ENCODE results near the gene ZNF222.

Gene ZNF222

GRCh38 chr19:44010468-44010867 is 14.7 kb upstream of the ZNF222 start:
- Histone ChIP-seq H3K36me3 (ENCODE audit: control insufficient read depth, insufficient read depth, low read length) (peaks cover 49% of the 10 kb centered on the region), H3K27me3 (ENCODE audit: control insufficient read depth, insufficient read depth, low read length) (no peaks in the 10 kb centered on the region), H3K4me1 (ENCODE audit: control insufficient read depth, insufficient read depth, low read length) (no peaks in the 10 kb centered on the region), H3K4me3 (ENCODE audit: low read length) (no peak overlapping the region), H3K9ac (ENCODE audit: low read length) (no peak overlapping the region), H3K27ac (ENCODE audit: low read depth, low read length) (no peak overlapping the region)

- Histone ChIP-seq H3K4me1 (ENCODE audit: control insufficient read depth, insufficient read depth, low read length) (no peaks in the 10 kb centered on the region), H3K4me3 (ENCODE audit: low read length) (no peak overlapping the region), H3K9ac (ENCODE audit: low read length) (no peak overlapping the region), H3K27me3 (ENCODE audit: control insufficient read depth, insufficient read depth, low read length) (no peaks in the 10 kb centered on the region), H3K36me3 (ENCODE audit: control insufficient read depth, insufficient read depth, low read length) (no peaks in the 10 kb centered on the region), H3K27ac (ENCODE audit: low read depth, low read length) (no peak overlapping the region)
These were observed 5.7 kb upstream of the ZNF222 start for GRCh38 chr19:44019498-44019897.

- H3K4me3 ChIP-seq (ENCODE audit: low read length): no peak overlapping the region
- H3K27ac ChIP-seq (ENCODE audit: low read depth, low read length): no peak overlapping the region
- H3K36me3 ChIP-seq (ENCODE audit: control insufficient read depth, insufficient read depth, low read length): no peaks in the 10 kb centered on the region
- no peak overlapping the region for H3K9ac ChIP-seq (ENCODE audit: low read length)
- no peaks in the 10 kb centered on the region for H3K27me3 ChIP-seq (ENCODE audit: control insufficient read depth, insufficient read depth, low read length)
- no peaks in the 10 kb centered on the region for H3K4me1 ChIP-seq (ENCODE audit: control insufficient read depth, insufficient read depth, low read length)
These were observed 4.0 kb upstream of the ZNF222 start for GRCh38 chr19:44021221-44021620.

- Histone ChIP-seq H3K36me3 (ENCODE audit: control insufficient read depth, insufficient read depth, low read length) (peaks cover 13% of the 10 kb centered on the region), H3K9ac (ENCODE audit: low read length) (no peak overlapping the region), H3K27ac (ENCODE audit: low read depth, low read length) (peak overlapping the region; percentile 28), H3K4me1 (ENCODE audit: control insufficient read depth, insufficient read depth, low read length) (no peaks in the 10 kb centered on the region), H3K27me3 (ENCODE audit: control insufficient read depth, insufficient read depth, low read length) (no peaks in the 10 kb centered on the region), H3K4me3 (ENCODE audit: low read length) (peak overlapping the region; percentile 94)
These were observed 321 bp upstream of the ZNF222 start for GRCh38 chr19:44024900-44025216.

- Histone ChIP-seq H3K36me3 (ENCODE audit: control insufficient read depth, insufficient read depth, low read length) (peaks cover 18% of the 10 kb centered on the region), H3K4me3 (ENCODE audit: low read length) (no peak overlapping the region), H3K27ac (ENCODE audit: low read depth, low read length) (no peak overlapping the region), H3K9ac (ENCODE audit: low read length) (no peak overlapping the region), H3K27me3 (ENCODE audit: control insufficient read depth, insufficient read depth, low read length) (no peaks in the 10 kb centered on the region), H3K4me1 (ENCODE audit: control insufficient read depth, insufficient read depth, low read length) (no peaks in the 10 kb centered on the region)
These were observed 1.4 kb downstream of the ZNF222 start for GRCh38 chr19:44026622-44027021.

- no peak overlapping the region for H3K4me3 ChIP-seq (ENCODE audit: low read length)
These were observed 6.9 kb downstream of the ZNF222 start for GRCh38 chr19:44032001-44032610.

GRCh38 chr19:44042147-44042546 is 17.0 kb downstream of the ZNF222 start:
- Histone ChIP-seq H3K9ac (ENCODE audit: low read length) (no peak overlapping the region), H3K27me3 (ENCODE audit: control insufficient read depth, insufficient read depth, low read length) (no peaks in the 10 kb centered on the region), H3K36me3 (ENCODE audit: control insufficient read depth, insufficient read depth, low read length) (no peaks in the 10 kb centered on the region), H3K4me3 (ENCODE audit: low read length) (no peak overlapping the region), H3K4me1 (ENCODE audit: control insufficient read depth, insufficient read depth, low read length) (no peaks in the 10 kb centered on the region), H3K27ac (ENCODE audit: low read depth, low read length) (no peak overlapping the region)

More at GRCh38 chr19:44032001-44032610, 6.9 kb downstream of the ZNF222 start:
- Histone ChIP-seq H3K4me1 (ENCODE audit: control insufficient read depth, insufficient read depth, low read length) (no peaks in the 10 kb centered on the region), H3K9ac (ENCODE audit: low read length) (no peak overlapping the region), H3K27ac (ENCODE audit: low read depth, low read length) (no peak overlapping the region), H3K36me3 (ENCODE audit: control insufficient read depth, insufficient read depth, low read length) (peaks cover 27% of the 10 kb centered on the region), H3K27me3 (ENCODE audit: control insufficient read depth, insufficient read depth, low read length) (no peaks in the 10 kb centered on the region)

- peak overlapping the region; percentile 78 for H3K4me3 ChIP-seq (ENCODE audit: low read length)
- H3K9ac ChIP-seq (ENCODE audit: low read length): peak overlapping the region; percentile 19
- peaks cover 4% of the 10 kb centered on the region for H3K36me3 ChIP-seq (ENCODE audit: control insufficient read depth, insufficient read depth, low read length)
- H3K27ac ChIP-seq (ENCODE audit: low read depth, low read length): peak overlapping the region; percentile 26
- peaks cover 6% of the 10 kb centered on the region for H3K4me1 ChIP-seq (ENCODE audit: control insufficient read depth, insufficient read depth, low read length)
- no peaks in the 10 kb centered on the region for H3K27me3 ChIP-seq (ENCODE audit: control insufficient read depth, insufficient read depth, low read length)
These were observed 25.8 kb downstream of the ZNF222 start for GRCh38 chr19:44050740-44051649.

GRCh38 chr19:44051650-44052402 is 26.6 kb downstream of the ZNF222 start, which contains the start of gene ZNF223:
ZNF223 (plus strand) TSS chr19:44052036; CDS start chr19:44055177, 3,141 bp downstream.
- Histone ChIP-seq H3K36me3 (ENCODE audit: control insufficient read depth, insufficient read depth, low read length) (peaks cover 4% of the 10 kb centered on the region), H3K27ac (ENCODE audit: low read depth, low read length) (peak within 1 kb of the TSS; percentile 53), H3K4me1 (ENCODE audit: control insufficient read depth, insufficient read depth, low read length) (peaks cover 6% of the 10 kb centered on the region), H3K4me3 (ENCODE audit: low read length) (peak within 1 kb of the TSS; percentile 78), H3K27me3 (ENCODE audit: control insufficient read depth, insufficient read depth, low read length) (no peaks in the 10 kb centered on the region), H3K9ac (ENCODE audit: low read length) (peak within 1 kb of the TSS; percentile 46)

- H3K27me3 ChIP-seq (ENCODE audit: control insufficient read depth, insufficient read depth, low read length): no peaks in the 10 kb centered on the region
- H3K27ac ChIP-seq (ENCODE audit: low read depth, low read length): no peak overlapping the region
- H3K9ac ChIP-seq (ENCODE audit: low read length): no peak overlapping the region
- H3K4me3 ChIP-seq (ENCODE audit: low read length): no peak overlapping the region
- H3K36me3 ChIP-seq (ENCODE audit: control insufficient read depth, insufficient read depth, low read length): peaks cover 17% of the 10 kb centered on the region
- H3K4me1 ChIP-seq (ENCODE audit: control insufficient read depth, insufficient read depth, low read length): peaks cover 6% of the 10 kb centered on the region
These were observed 30.7 kb downstream of the ZNF222 start for GRCh38 chr19:44055870-44056269.

- H3K9ac ChIP-seq (ENCODE audit: low read length): no peak overlapping the region
- no peak overlapping the region for H3K4me3 ChIP-seq (ENCODE audit: low read length)
- H3K27ac ChIP-seq (ENCODE audit: low read depth, low read length): no peak overlapping the region
- peaks cover 44% of the 10 kb centered on the region for H3K36me3 ChIP-seq (ENCODE audit: control insufficient read depth, insufficient read depth, low read length)
- H3K27me3 ChIP-seq (ENCODE audit: control insufficient read depth, insufficient read depth, low read length): no peaks in the 10 kb centered on the region
- no peaks in the 10 kb centered on the region for H3K4me1 ChIP-seq (ENCODE audit: control insufficient read depth, insufficient read depth, low read length)
These were observed 34.0 kb downstream of the ZNF222 start for GRCh38 chr19:44059229-44059628.

GRCh38 chr19:44061038-44061437 is 35.9 kb downstream of the ZNF222 start:
- Histone ChIP-seq H3K9ac (ENCODE audit: low read length) (no peak overlapping the region), H3K4me1 (ENCODE audit: control insufficient read depth, insufficient read depth, low read length) (no peaks in the 10 kb centered on the region), H3K36me3 (ENCODE audit: control insufficient read depth, insufficient read depth, low read length) (peaks cover 42% of the 10 kb centered on the region), H3K27me3 (ENCODE audit: control insufficient read depth, insufficient read depth, low read length) (no peaks in the 10 kb centered on the region), H3K27ac (ENCODE audit: low read depth, low read length) (no peak overlapping the region), H3K4me3 (ENCODE audit: low read length) (no peak overlapping the region)
